SK-N-SH treated with all-trans-retinoic acid at 6 μM for 48 hours (cell line): ENCODE data around the gene CSNK2A2.

Source experiments
- ATAC-seq: fragments of 200-7000 bp; cut with Tn5 transposase; 3 replicates; pipeline ENCODE4 v1.9.1; 2020; ENCODE audit warnings: mild to moderate bottlenecking, moderate library complexity
- ARNTL ChIP-seq: fragments of 450-650 bp; formaldehyde crosslinking; IDR thresholded peaks from 2 replicates; pipeline ENCODE4 v1.5.0; 2020; ENCODE audit warnings: low read depth, mild to moderate bottlenecking, moderate library complexity, borderline replicate concordance
- BACH2 ChIP-seq: fragments of 250-450 bp; sonication (Bioruptor Pico); IDR thresholded peaks from 2 replicates; pipeline ENCODE4 v1.9.0; 2021; ENCODE audit warnings: mild to moderate bottlenecking, borderline replicate concordance
- CREB5 ChIP-seq: fragments of 250-450 bp; sonication (Bioruptor Pico); IDR thresholded peaks from 2 replicates; pipeline ENCODE4 v1.5.1; 2020; ENCODE audit warnings: low read depth, mild to moderate bottlenecking, moderate library complexity
- CSDC2 ChIP-seq: fragments of 250-450 bp; sonication (Bioruptor Pico); IDR thresholded peaks from 2 replicates; pipeline ENCODE4 v1.5.0; 2020; ENCODE audit warnings: mild to moderate bottlenecking, moderate library complexity
- ESRRG ChIP-seq: fragments of 250-450 bp; sonication (Bioruptor Pico); IDR thresholded peaks from 2 replicates; pipeline ENCODE4 v1.6.1; 2021; ENCODE audit warnings: mild to moderate bottlenecking
- GLIS3 ChIP-seq: fragments of 250-450 bp; sonication (Bioruptor Pico); IDR thresholded peaks from 2 replicates; pipeline ENCODE4 v1.5.0; 2020; ENCODE audit warnings: mild to moderate bottlenecking, moderate library complexity
- ISL1 ChIP-seq: fragments of 250-450 bp; sonication (Bioruptor Pico); IDR thresholded peaks from 2 replicates; pipeline ENCODE4 v2.1.2; 2022; ENCODE audit warnings: mild to moderate bottlenecking, moderate library complexity
- PATZ1 ChIP-seq: fragments of 250-450 bp; sonication (Bioruptor Pico); IDR thresholded peaks from 2 replicates; pipeline ENCODE4 v1.8.0; 2020; ENCODE audit warnings: mild to moderate bottlenecking, moderate library complexity, borderline replicate concordance
- POU6F1 ChIP-seq: fragments of 250-450 bp; sonication (Bioruptor Pico); IDR thresholded peaks from 2 replicates; pipeline ENCODE4 v1.8.0; 2021; ENCODE audit warnings: low read depth, mild to moderate bottlenecking, moderate library complexity, borderline replicate concordance
- PPARA ChIP-seq: fragments of 250-450 bp; sonication (Bioruptor Pico); IDR thresholded peaks from 2 replicates; pipeline ENCODE4 v1.5.0; 2020; ENCODE audit warnings: mild to moderate bottlenecking, borderline replicate concordance
- RARB ChIP-seq: fragments of 250-450 bp; sonication (Bioruptor Pico); IDR thresholded peaks from 2 replicates; pipeline ENCODE4 v1.8.0; 2021; ENCODE audit warnings: mild to moderate bottlenecking, moderate library complexity
- SNAI2 ChIP-seq: fragments of 250-450 bp; sonication (Bioruptor Pico); IDR thresholded peaks from 2 replicates; pipeline ENCODE4 v1.5.0; 2020; ENCODE audit warnings: mild to moderate bottlenecking, moderate library complexity
- TCF4 ChIP-seq: fragments of 250-450 bp; sonication (Bioruptor Pico); IDR thresholded peaks from 2 replicates; pipeline ENCODE4 v1.8.0; 2021; ENCODE audit warnings: mild to moderate bottlenecking, moderate library complexity, borderline replicate concordance
- TOX ChIP-seq: fragments of 250-450 bp; sonication (Bioruptor Pico); IDR thresholded peaks from 2 replicates; pipeline ENCODE4 v1.8.0; 2021; ENCODE audit warnings: mild to moderate bottlenecking, moderate library complexity, borderline replicate concordance
- ZFP3 ChIP-seq: fragments of 250-450 bp; sonication (Bioruptor Pico); IDR thresholded peaks from 2 replicates; pipeline ENCODE4 v1.5.0; 2020; ENCODE audit warnings: mild to moderate bottlenecking, moderate library complexity
- ZFP30 ChIP-seq: fragments of 450-650 bp; formaldehyde crosslinking; IDR thresholded peaks from 2 replicates; pipeline ENCODE4 v1.5.0; 2022; ENCODE audit warnings: mild to moderate bottlenecking, moderate library complexity
- ZNF565 ChIP-seq: fragments of 450-650 bp; formaldehyde crosslinking; conservative IDR thresholded peaks from 2 replicates; pipeline ENCODE4 v1.5.0; 2020; ENCODE audit warnings: low read depth, mild to moderate bottlenecking, moderate library complexity
- ZNF70 ChIP-seq: fragments of 450-650 bp; formaldehyde crosslinking; IDR thresholded peaks from 2 replicates; pipeline ENCODE4 v1.5.0; 2020; ENCODE audit warnings: mild to moderate bottlenecking, moderate library complexity
- ZNF8 ChIP-seq: fragments of 450-650 bp; formaldehyde crosslinking; IDR thresholded peaks from 2 replicates; pipeline ENCODE4 v1.5.0; 2020; ENCODE audit warnings: mild to moderate bottlenecking, moderate library complexity
- TF ChIP-seq, protein P1 (sequence below): fragments of 250-450 bp; sonication (Bioruptor Pico); IDR thresholded peaks from 2 replicates; pipeline ENCODE4 v1.5.0; 2020; ENCODE audit warnings: mild to moderate bottlenecking, moderate library complexity

Gene CSNK2A2

GRCh38 chr16:58187092-58187491 is 10.8 kb downstream of the CSNK2A2 start:
- TF ChIP-seq CSDC2 (CRISPR knock-in tag) (no peak), ESRRG (CRISPR knock-in tag) (no peak), TOX (no peak), ZNF70 (CRISPR knock-in tag) (no peak), ZFP3 (CRISPR knock-in tag) (no peak), ZNF565 (no peak), BACH2 (CRISPR knock-in tag) (no peak), PATZ1 (CRISPR knock-in tag) (no peak), GLIS3 (CRISPR knock-in tag) (no peak), ARNTL (CRISPR knock-in tag) (no peak), RARB (CRISPR knock-in tag) (no peak), PPARA (CRISPR knock-in tag) (no peak), TCF4 (CRISPR knock-in tag) (no peak), CREB5 (CRISPR knock-in tag) (no peak), ZNF8 (no peak), POU6F1 (no peak), SNAI2 (CRISPR knock-in tag) (no peak), ZFP30 (no peak), ISL1 (no peak)
- TF ChIP-seq, protein P1, sequence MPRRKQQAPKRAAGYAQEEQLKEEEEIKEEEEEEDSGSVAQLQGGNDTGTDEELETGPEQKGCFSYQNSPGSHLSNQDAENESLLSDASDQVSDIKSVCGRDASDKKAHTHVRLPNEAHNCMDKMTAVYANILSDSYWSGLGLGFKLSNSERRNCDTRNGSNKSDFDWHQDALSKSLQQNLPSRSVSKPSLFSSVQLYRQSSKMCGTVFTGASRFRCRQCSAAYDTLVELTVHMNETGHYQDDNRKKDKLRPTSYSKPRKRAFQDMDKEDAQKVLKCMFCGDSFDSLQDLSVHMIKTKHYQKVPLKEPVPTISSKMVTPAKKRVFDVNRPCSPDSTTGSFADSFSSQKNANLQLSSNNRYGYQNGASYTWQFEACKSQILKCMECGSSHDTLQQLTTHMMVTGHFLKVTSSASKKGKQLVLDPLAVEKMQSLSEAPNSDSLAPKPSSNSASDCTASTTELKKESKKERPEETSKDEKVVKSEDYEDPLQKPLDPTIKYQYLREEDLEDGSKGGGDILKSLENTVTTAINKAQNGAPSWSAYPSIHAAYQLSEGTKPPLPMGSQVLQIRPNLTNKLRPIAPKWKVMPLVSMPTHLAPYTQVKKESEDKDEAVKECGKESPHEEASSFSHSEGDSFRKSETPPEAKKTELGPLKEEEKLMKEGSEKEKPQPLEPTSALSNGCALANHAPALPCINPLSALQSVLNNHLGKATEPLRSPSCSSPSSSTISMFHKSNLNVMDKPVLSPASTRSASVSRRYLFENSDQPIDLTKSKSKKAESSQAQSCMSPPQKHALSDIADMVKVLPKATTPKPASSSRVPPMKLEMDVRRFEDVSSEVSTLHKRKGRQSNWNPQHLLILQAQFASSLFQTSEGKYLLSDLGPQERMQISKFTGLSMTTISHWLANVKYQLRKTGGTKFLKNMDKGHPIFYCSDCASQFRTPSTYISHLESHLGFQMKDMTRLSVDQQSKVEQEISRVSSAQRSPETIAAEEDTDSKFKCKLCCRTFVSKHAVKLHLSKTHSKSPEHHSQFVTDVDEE, result no peak
- TF ChIP-seq, all 23 proteins: peak for 0
- ATAC-seq, result no peak

DNA sequence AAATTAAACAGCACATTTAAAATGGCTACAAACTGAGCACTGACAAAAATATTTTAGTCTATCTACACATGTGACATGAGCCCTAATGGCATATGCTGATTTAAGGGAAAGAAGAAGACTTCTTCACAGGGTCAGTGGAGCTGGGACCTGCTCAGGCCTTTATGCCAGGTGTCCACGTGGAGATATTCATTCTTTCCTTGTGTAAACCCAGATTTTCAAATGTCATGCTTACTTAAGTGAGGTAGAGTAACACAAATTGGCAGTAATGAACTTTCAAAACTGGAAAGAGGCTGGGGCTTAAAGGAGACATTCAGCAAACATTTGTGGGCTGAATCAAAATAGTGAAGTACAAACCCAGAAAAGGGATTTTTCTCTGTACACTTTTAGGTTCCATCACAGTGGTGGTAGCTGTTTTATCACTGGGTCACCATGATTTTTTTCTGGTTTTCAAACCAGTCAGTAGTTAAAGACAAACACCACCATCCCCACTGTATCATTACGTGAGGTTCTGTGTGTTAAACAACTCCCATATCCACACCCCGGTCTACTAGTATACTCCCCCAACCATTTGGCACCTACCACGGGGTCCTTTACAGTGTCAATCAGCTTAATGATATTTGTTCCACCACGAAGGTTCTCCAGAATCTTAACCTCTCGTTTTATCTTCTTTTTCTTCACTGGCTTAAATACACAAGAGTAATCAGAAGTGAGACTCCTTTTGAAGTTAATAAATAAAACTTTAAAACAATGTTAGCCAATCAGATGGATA is 11.5 kb downstream of the CSNK2A2 start:
- TF ChIP-seq TOX (no peak), BACH2 (CRISPR knock-in tag) (no peak), ZFP3 (CRISPR knock-in tag) (no peak)
- no peak for ATAC-seq

DNA sequence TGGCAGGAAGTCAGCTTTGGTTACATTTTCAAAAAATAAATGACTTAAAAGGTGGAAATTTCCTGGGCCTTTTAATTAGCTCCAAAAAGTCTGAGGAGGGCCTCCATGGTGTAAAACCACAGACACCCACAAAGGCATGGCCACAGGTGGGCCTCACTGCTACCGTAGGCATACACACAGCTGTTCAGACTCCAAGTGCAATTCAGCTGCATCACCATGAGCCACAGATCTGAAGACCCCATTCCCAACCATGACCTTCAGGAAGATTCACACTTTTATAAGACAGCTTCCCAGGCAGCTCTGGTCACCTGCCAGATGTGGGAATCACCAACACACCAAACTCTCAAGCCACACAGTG is 20.6 kb downstream of the CSNK2A2 start:
- TF ChIP-seq ZFP3 (CRISPR knock-in tag), result no peak
- TF ChIP-seq ISL1, result no peak
- TF ChIP-seq ARNTL (CRISPR knock-in tag), result no peak
- TF ChIP-seq CREB5 (CRISPR knock-in tag), result no peak
- no peak for TF ChIP-seq ZNF70 (CRISPR knock-in tag)
- TF ChIP-seq TCF4 (CRISPR knock-in tag), result no peak
- TF ChIP-seq PPARA (CRISPR knock-in tag), result no peak
- TF ChIP-seq POU6F1, result no peak
- TF ChIP-seq ZFP30, result no peak

More for the DNA sequence above, 20.6 kb downstream of the CSNK2A2 start:
- no peak for ATAC-seq
